MCF 10A (cell line): ENCODE data around the gene MLH3. TPM values are rescaled to one million over a fixed set of nuclear protein-coding genes. Genes with fewer than 3 reads are reported as not detected.

Experiments used
- BruUV-seq: library from RNA; stranded (reverse); fragments of 400-500 nt; replicated peaks from 2 replicates; lab custom pipeline; 2021; lab: Mats Ljungman, UMichigan
- CTCF ChIA-PET: fragments of 300-600 bp; sonication (Branson Sonifier 250); formaldehyde crosslinking; extraction: SDS; loops from one replicate; lab custom pipeline; 2021; ENCODE audit warnings: antibody characterized with exemption, inconsistent platforms; lab: Yijun Ruan, JAX
- POLR2A ChIA-PET: fragments of 300-600, 350-650 bp; sonication (Branson Sonifier 250); formaldehyde crosslinking; extraction: SDS; loops from one replicate; lab custom pipeline; 2020; ENCODE audit warnings: antibody characterized with exemption, inconsistent platforms; lab: Yijun Ruan, JAX
- DNase-seq: peaks from one replicate; pipeline ENCODE4 v3.0.0-alpha.2; 2018; ENCODE audit not compliant: unreplicated experiment
- H3K27ac Mint-ChIP-seq: one replicate; pipeline ENCODE4 v1.8.0; 2022; ENCODE audit warnings: mild to moderate bottlenecking, low read depth, mixed read lengths; ENCODE audit not compliant: unreplicated experiment
- H3K27me3 Mint-ChIP-seq: one replicate; pipeline ENCODE4 v1.8.0; 2022; ENCODE audit warnings: mixed read lengths; ENCODE audit not compliant: insufficient read depth, unreplicated experiment
- H3K36me3 Mint-ChIP-seq: one replicate; pipeline ENCODE4 v1.8.0; 2022; ENCODE audit warnings: mild to moderate bottlenecking, moderate library complexity, mixed read lengths; ENCODE audit not compliant: insufficient read depth, unreplicated experiment
- H3K4me1 Mint-ChIP-seq: one replicate; pipeline ENCODE4 v1.8.0; 2022; ENCODE audit warnings: mixed read lengths; ENCODE audit not compliant: insufficient read depth, unreplicated experiment
- H3K4me3 Mint-ChIP-seq: one replicate; pipeline ENCODE4 v1.8.0; 2022; ENCODE audit warnings: mild to moderate bottlenecking, moderate library complexity, mixed read lengths; ENCODE audit not compliant: unreplicated experiment
- H3K9me3 Mint-ChIP-seq: one replicate; pipeline ENCODE4 v1.8.0; 2022; ENCODE audit warnings: mixed read lengths; ENCODE audit not compliant: unreplicated experiment
- CTCF ChIP-seq: fragments of 200-600 bp; IDR thresholded peaks from one replicate; pipeline ENCODE4 v1.8.0; 2022; ENCODE audit warnings: antibody characterized with exemption, mild to moderate bottlenecking; ENCODE audit not compliant: unreplicated experiment
- intact Hi-C: fragments of 100-400 bp; cut with micrococcal nuclease; formaldehyde crosslinking; loops from 2 replicates; pipeline ENCODE4 v1.14.1; 2022
- total RNA-seq: library from RNA; stranded (reverse); gene quantifications from 2 replicates; pipeline ENCODE4 v1.2.3, GENCODE V29; 2022

The MLH3 gene
- total RNA-seq, 1 experiment from 2014 or later, result 28.2 TPM

- CTCF ChIA-PET, result interaction anchor here (0.5 to 2.4 kb wide), 6 partner anchors 8 to 186 kb away, joined by 3 to 8 read pairs (median 3); no protein-coding TSS in a partner anchor
- H3K4me1 Mint-ChIP-seq, result peaks cover 37% of the 10 kb centered on the region
- H3K36me3 Mint-ChIP-seq, result peaks cover 21% of the 10 kb centered on the region
- no TSS peak for BruUV-seq
- intact Hi-C loops, result no loop called here
- peak overlapping the region; percentile 83 for H3K4me3 Mint-ChIP-seq
- H3K27ac Mint-ChIP-seq, result peak overlapping the region; percentile 95
- H3K27me3 Mint-ChIP-seq, result no peaks in the 10 kb centered on the region
- POLR2A ChIA-PET, result interaction anchor here (0.8 to 4.9 kb wide), 7 partner anchors 9 to 209 kb away, joined by 3 to 49 read pairs (median 4); partner anchors contain the start of genes ACYP1, PGF and ZC2HC1C
- DNase-seq, result peak; percentile 47
- H3K9me3 Mint-ChIP-seq, result no peaks in the 10 kb centered on the region
- no peak for TF ChIP-seq CTCF
Observed at GRCh38 chr14:75049731-75050201, 1.5 kb downstream of the MLH3 start.

GRCh38 chr14:75049136-75049535 is 2.1 kb downstream of the MLH3 start:
- Mint-ChIP-seq H3K4me1 (peaks cover 37% of the 10 kb centered on the region), H3K9me3 (no peaks in the 10 kb centered on the region), H3K27me3 (no peaks in the 10 kb centered on the region), H3K27ac (no peak overlapping the region), H3K36me3 (peaks cover 21% of the 10 kb centered on the region), H3K4me3 (no peak overlapping the region)
- POLR2A ChIA-PET, result interaction anchor here (0.8 to 4.9 kb wide), 8 partner anchors 9 to 247 kb away, joined by 3 to 49 read pairs (median 4); partner anchors contain the start of genes ACYP1, PGF and ZC2HC1C
- BruUV-seq, result no TSS peak
- CTCF ChIA-PET, result interaction anchor here (0.9 to 2.4 kb wide), 5 partner anchors 11 to 188 kb away, joined by 3 to 8 read pairs (median 4); no protein-coding TSS in a partner anchor
- no peak for TF ChIP-seq CTCF
- intact Hi-C loops, result no loop called here
- DNase-seq, result no peak

- peaks cover 29% of the 10 kb centered on the region for H3K4me1 Mint-ChIP-seq
- POLR2A ChIA-PET, result interaction anchor here (0.9 to 1.6 kb wide), 2 partner anchors 16 to 248 kb away, joined by 3 read pairs; partner anchors contain the start of gene ACYP1
- H3K36me3 Mint-ChIP-seq, result peaks cover 26% of the 10 kb centered on the region
- CTCF ChIA-PET, result interaction anchor here (1.0 to 2.4 kb wide), 3 partner anchors 40 to 187 kb away, joined by 3 to 8 read pairs (median 5); no protein-coding TSS in a partner anchor
- no peak overlapping the region for H3K27ac Mint-ChIP-seq
- no TSS peak for BruUV-seq
- H3K27me3 Mint-ChIP-seq, result no peaks in the 10 kb centered on the region
- TF ChIP-seq CTCF, result no peak
- H3K4me3 Mint-ChIP-seq, result no peak overlapping the region
- no peaks in the 10 kb centered on the region for H3K9me3 Mint-ChIP-seq
- intact Hi-C loops, result no loop called here
- DNase-seq, result no peak
Observed at GRCh38 chr14:75048101-75048500, 3.2 kb downstream of the MLH3 start.

- H3K27ac Mint-ChIP-seq, result no peak overlapping the region
- no peaks in the 10 kb centered on the region for H3K9me3 Mint-ChIP-seq
- DNase-seq, result no peak
- peaks cover 31% of the 10 kb centered on the region for H3K36me3 Mint-ChIP-seq
- POLR2A ChIA-PET, result interaction anchor here (0.9 kb wide), 1 partner anchor 17 kb away, joined by 3 read pairs; the partner anchor contains the start of gene ACYP1
- no TSS peak for BruUV-seq
- H3K4me3 Mint-ChIP-seq, result no peak overlapping the region
- CTCF ChIA-PET, result interaction anchor here (1.0 to 1.8 kb wide), 2 partner anchors 142 to 187 kb away, joined by 3 to 5 read pairs; no protein-coding TSS in a partner anchor
- intact Hi-C loops, result no loop called here
- H3K27me3 Mint-ChIP-seq, result no peaks in the 10 kb centered on the region
- TF ChIP-seq CTCF, result no peak
- H3K4me1 Mint-ChIP-seq, result peaks cover 29% of the 10 kb centered on the region
Observed at GRCh38 chr14:75047506-75047905, 3.8 kb downstream of the MLH3 start.
